Keratinocyte (primary cell): ENCODE data around the gene UBE2D4. TPM values are rescaled to one million over a fixed set of nuclear protein-coding genes. Genes with fewer than 3 reads are reported as not detected.

Experiments used
- DNase-seq: peaks from one replicate; pipeline ENCODE4 v3.0.0-alpha.2; 2011; ENCODE audit warnings: low read depth, missing footprints, low spot score
- FAIRE-seq: peaks from 2 replicates; lab custom pipeline; 2011; peaks lifted over from hg19 to GRCh38; lab: Jason Lieb, UNC
- H2AFZ ChIP-seq: 2 replicates; pipeline ENCODE4 v1.6.0; 2012; ENCODE audit warnings: low read length, control low read depth, inconsistent platforms; ENCODE audit not compliant: control insufficient read depth
- H3K27ac ChIP-seq: 2 replicates; pipeline ENCODE4 v1.5.1; 2011; ENCODE audit warnings: low read length; ENCODE audit not compliant: control insufficient read depth, insufficient read depth
- H3K27me3 ChIP-seq: 3 replicates; pipeline ENCODE4 v1.6.0; 2011; ENCODE audit warnings: low read length; ENCODE audit not compliant: control insufficient read depth, insufficient read depth; ENCODE audit errors: extremely low read depth
- H3K36me3 ChIP-seq, 2 experiments: 2 replicates in 1 of 2; 3 replicates in 1 of 2; pipeline ENCODE4 v1.5.1; 2011; ENCODE audit warnings: low read length in 2 of 2, mild to moderate bottlenecking in 1 of 2; ENCODE audit not compliant: control insufficient read depth in 2 of 2, insufficient read depth in 2 of 2; ENCODE audit errors: extremely low read depth in 1 of 2
- H3K4me1 ChIP-seq: 3 replicates; pipeline ENCODE4 v1.5.1; 2011; ENCODE audit warnings: low read length; ENCODE audit not compliant: control insufficient read depth, insufficient read depth; ENCODE audit errors: extremely low read depth
- H3K4me2 ChIP-seq: 3 replicates; pipeline ENCODE4 v1.6.0; 2011; ENCODE audit warnings: low read depth, low read length; ENCODE audit not compliant: control insufficient read depth, insufficient read depth; ENCODE audit errors: extremely low read depth
- H3K4me3 ChIP-seq, 3 experiments: fragments of 200-600 bp in 1 of 3; sonication (generic) in 1 of 3; 2 replicates in 2 of 3; 3 replicates in 1 of 3; pipeline ENCODE4 v1.5.1; 2011 to 2016; ENCODE audit warnings: low read length in 3 of 3, mild to moderate bottlenecking in 3 of 3, control low read depth in 2 of 3, inconsistent platforms in 1 of 3, low read depth in 1 of 3, mixed read lengths in 1 of 3, mixed run types in 1 of 3, moderate library complexity in 1 of 3; ENCODE audit not compliant: control insufficient read depth in 2 of 3, insufficient read depth in 2 of 3; ENCODE audit errors: extremely low read depth in 1 of 3
- H3K79me2 ChIP-seq: 2 replicates; pipeline ENCODE4 v1.6.0; 2012; ENCODE audit warnings: low read length; ENCODE audit not compliant: control insufficient read depth, insufficient read depth
- H3K9ac ChIP-seq: 3 replicates; pipeline ENCODE4 v1.6.0; 2011; ENCODE audit warnings: low read length; ENCODE audit not compliant: control insufficient read depth, insufficient read depth; ENCODE audit errors: extremely low read depth
- H3K9me1 ChIP-seq: 3 replicates; pipeline ENCODE4 v1.6.0; 2011; ENCODE audit warnings: low read length; ENCODE audit not compliant: control insufficient read depth, insufficient read depth; ENCODE audit errors: extremely low read depth
- H3K9me3 ChIP-seq: 2 replicates; pipeline ENCODE4 v1.5.1; 2012; ENCODE audit warnings: low read depth, low read length; ENCODE audit not compliant: control insufficient read depth
- H4K20me1 ChIP-seq: 3 replicates; pipeline ENCODE4 v1.6.0; 2011; ENCODE audit warnings: low read length; ENCODE audit not compliant: control insufficient read depth, insufficient read depth; ENCODE audit errors: extremely low read depth
- CTCF ChIP-seq, 3 experiments: IDR thresholded peaks in 1 of 3; conservative IDR thresholded peaks in 1 of 3; optimal IDR thresholded peaks in 1 of 3; 2 replicates in 2 of 3; 3 replicates in 1 of 3; pipeline versions ENCODE3 to v1.5.1; 2011; ENCODE audit warnings: low read length in 3 of 3, mild to moderate bottlenecking in 3 of 3, moderate library complexity in 2 of 3, control low read depth in 1 of 3, inconsistent platforms in 1 of 3; ENCODE audit not compliant: insufficient read depth in 2 of 3; ENCODE audit errors: extremely low read depth in 1 of 3
- EZH2 ChIP-seq: IDR thresholded peaks from one replicate; pipeline ENCODE4 v1.6.1; 2012; ENCODE audit warnings: inconsistent platforms, mild to moderate bottlenecking, low read length, moderate library complexity
- dilution Hi-C: fragments of 300-500 bp; cut with MboI; formaldehyde crosslinking; loops from one replicate; pipeline ENCODE4 v1.7.0; 2020; ENCODE audit warnings: low sequenced_read_pairs; ENCODE audit not compliant: extremely low pct_ligation_motif_present
- polyA plus RNA-seq, 5 experiments: library from polyadenylated mRNA; depleted of rRNA in 3 of 5; stranded (reverse) in 3 of 5; stranded (forward) in 1 of 5; unstranded in 1 of 5; fragments of >200 nt; gene quantifications; 1 replicate in 1 of 5; 2 replicates in 3 of 5; 3 replicates in 1 of 5; pipeline versions ENCODE4 v1.2.1 to v1.2.3, GENCODE V29; 2011 to 2012; ENCODE audit warnings: missing spikeins in 2 of 5, low read depth in 1 of 5, low replicate concordance in 1 of 5

Gene UBE2D4
- polyA plus RNA-seq, 1 donor (not counting 4 experiments of a cell fraction or from before 2014, with no cell fraction given) = 8.1 TPM

- Histone ChIP-seq H3K9me3 (no peaks in the 10 kb centered on the region), H3K27me3 (no peaks in the 10 kb centered on the region), H3K79me2 (peaks cover 76% of the 10 kb centered on the region), H3K4me1 (peaks cover 23% of the 10 kb centered on the region), H3K9me1 (peaks cover 4% of the 10 kb centered on the region), H3K36me3 (peaks cover 3 to 6% of the 10 kb centered on the region in 2 experiments), H3K9ac (no peak overlapping the region), H3K4me3 (no peak overlapping the region), H3K27ac (no peak overlapping the region), H3K4me2 (no peak overlapping the region), H2AFZ (no peak overlapping the region), H4K20me1 (peaks cover 8% of the 10 kb centered on the region)
- dilution Hi-C loops = no loop called here
- DNase-seq = no peak
- TF ChIP-seq CTCF (optimal IDR thresholded peaks at IDR 0.05 in 1 of 3, IDR thresholded peaks at IDR 0.05 in 1 of 3, conservative IDR thresholded peaks at IDR 0.05 in 1 of 3; ENCODE audit: extremely low read depth in 1 of 3, insufficient read depth in 2 of 3, low read length in 3 of 3) (no peak), EZH2 (no peak)
- peak; percentile 60 for FAIRE-seq
These were observed 23.6 kb upstream of the UBE2D4 start for GRCh38 chr7:43902542-43903054.

DNA sequence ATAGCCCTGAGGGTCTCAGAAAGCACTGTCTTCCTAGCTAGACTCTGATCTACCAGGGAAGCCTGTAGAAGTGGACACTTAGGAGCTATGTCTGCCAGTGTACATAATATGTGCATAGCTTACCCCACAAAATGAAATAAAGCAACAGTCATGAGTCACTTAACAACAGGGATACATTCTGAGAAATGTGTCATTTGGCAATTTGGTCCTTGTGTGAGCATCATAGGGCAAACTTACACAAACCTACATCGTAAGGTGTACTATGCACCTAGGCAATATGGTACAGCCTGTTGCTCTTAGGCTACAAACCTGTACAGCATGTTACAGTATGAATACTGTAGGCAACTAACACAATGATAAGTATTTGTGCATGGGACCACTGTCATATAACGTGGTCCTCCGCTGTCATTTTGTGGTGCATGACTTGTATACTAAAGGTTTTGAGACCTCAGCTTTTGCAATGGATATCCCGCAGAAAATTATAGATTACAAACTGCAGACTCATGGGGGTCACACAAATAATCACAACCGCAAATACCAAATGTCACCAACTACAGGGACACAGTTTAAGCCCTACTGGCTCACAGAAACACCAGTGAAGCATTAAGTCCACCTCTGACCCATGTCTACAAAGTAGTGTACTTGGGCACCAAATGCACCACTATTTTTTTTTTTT, 21.6 kb upstream of the UBE2D4 start:
- Histone ChIP-seq H3K4me1 (peaks cover 23% of the 10 kb centered on the region), H3K27me3 (no peaks in the 10 kb centered on the region), H3K4me2 (peak overlapping the region; percentile 98), H3K79me2 (peaks cover 60% of the 10 kb centered on the region), H3K4me3 (peak overlapping the region; percentile 67 to 87 (median 85)), H3K9ac (peak overlapping the region; percentile 87), H3K36me3 (peaks cover 1 to 6% of the 10 kb centered on the region in 2 experiments), H3K27ac (peak overlapping the region; percentile 87), H3K9me1 (peaks cover 4% of the 10 kb centered on the region), H4K20me1 (peaks cover 8% of the 10 kb centered on the region), H3K9me3 (no peaks in the 10 kb centered on the region), H2AFZ (no peak overlapping the region)
- DNase-seq = no peak
- dilution Hi-C loops = no loop called here
- TF ChIP-seq EZH2 (no peak), CTCF (optimal IDR thresholded peaks at IDR 0.05 in 1 of 3, IDR thresholded peaks at IDR 0.05 in 1 of 3, conservative IDR thresholded peaks at IDR 0.05 in 1 of 3; ENCODE audit: extremely low read depth in 1 of 3, insufficient read depth in 2 of 3, low read length in 3 of 3) (no peak)
- no peak for FAIRE-seq
